DOHH2 (cell line): ENCODE data around the gene DCST1.

Source experiments
- H3F3A ChIP-seq: fragments of 200-600 bp; sonication (generic), shearing (Covaris generic); 2 replicates; pipeline ENCODE4 v1.6.0; 2016; ENCODE audit warnings: antibody characterized with exemption, mild to moderate bottlenecking; ENCODE audit not compliant: control insufficient read depth, insufficient read depth
- H3K27ac ChIP-seq: fragments of 200-600 bp; sonication (generic); 2 replicates; pipeline ENCODE4 v1.5.1; 2014; ENCODE audit warnings: low read depth, mild to moderate bottlenecking, low read length, moderate library complexity
- H3K27me3 ChIP-seq: fragments of 200-600 bp; sonication (generic); 2 replicates; pipeline ENCODE4 v1.6.1; 2014; ENCODE audit warnings: mild to moderate bottlenecking, low read length, mixed read lengths; ENCODE audit not compliant: control insufficient read depth
- H3K36me3 ChIP-seq: fragments of 200-600 bp; sonication (generic); 2 replicates; pipeline ENCODE4 v1.6.1; 2014; ENCODE audit warnings: mild to moderate bottlenecking, low read length, moderate library complexity, mixed read lengths; ENCODE audit not compliant: control insufficient read depth
- H3K4me1 ChIP-seq: fragments of 200-600 bp; sonication (generic); 2 replicates; pipeline ENCODE4 v1.6.1; 2014; ENCODE audit warnings: mild to moderate bottlenecking, low read length, mixed read lengths; ENCODE audit not compliant: control insufficient read depth
- H3K4me2 ChIP-seq: fragments of 200-600 bp; sonication (generic); 2 replicates; pipeline ENCODE4 v1.6.0; 2014; ENCODE audit warnings: mild to moderate bottlenecking, low read length, moderate library complexity
- H3K4me3 ChIP-seq: fragments of 200-600 bp; sonication (generic); 2 replicates; pipeline ENCODE4 v1.5.1; 2014; ENCODE audit warnings: mild to moderate bottlenecking, low read length, mixed read lengths
- H3K79me2 ChIP-seq: fragments of 200-600 bp; sonication (generic); 2 replicates; pipeline ENCODE4 v1.6.1; 2014; ENCODE audit warnings: mild to moderate bottlenecking, low read length, mixed read lengths; ENCODE audit not compliant: control insufficient read depth
- H3K9me2 ChIP-seq: fragments of 200-600 bp; sonication (generic); replicated peaks from 2 replicates; pipeline ENCODE4 v1.6.1; 2014; ENCODE audit warnings: mild to moderate bottlenecking, low read length, mixed read lengths; ENCODE audit not compliant: control insufficient read depth
- H3K9me3 ChIP-seq: fragments of 200-600 bp; sonication (generic); 2 replicates; pipeline ENCODE4 v1.6.1; 2014; ENCODE audit warnings: antibody characterized with exemption, low read length, mixed read lengths; ENCODE audit not compliant: control insufficient read depth, insufficient read depth
- H4K20me1 ChIP-seq: fragments of 200-600 bp; sonication (generic); 2 replicates; pipeline ENCODE4 v1.6.0; 2014; ENCODE audit warnings: low read depth, mild to moderate bottlenecking, antibody characterized with exemption, low read length, moderate library complexity; ENCODE audit not compliant: control insufficient read depth, insufficient read depth
- CTCF ChIP-seq: fragments of 200-600 bp; sonication (generic); IDR thresholded peaks from one replicate; pipeline ENCODE4 v1.5.1; 2014; ENCODE audit warnings: antibody characterized with exemption, mild to moderate bottlenecking, low read depth, low read length; ENCODE audit not compliant: poor library complexity, severe bottlenecking
- EZH2phosphoT487 ChIP-seq: fragments of 200-600 bp; sonication (generic); IDR thresholded peaks from 2 replicates; pipeline ENCODE4 v1.6.1; 2017; ENCODE audit warnings: borderline replicate concordance, mild to moderate bottlenecking, antibody characterized with exemption, low read length, moderate library complexity, mixed read lengths

DCST1 gene

GRCh38 chr1:155004352-155005075 is 29.1 kb upstream of the DCST1 start:
- peaks cover 31% of the 10 kb centered on the region for H3F3A ChIP-seq
- H3K4me2 ChIP-seq: peak overlapping the region; percentile 93
- peak overlapping the region; percentile 68 for H3K27ac ChIP-seq
- peaks cover 75% of the 10 kb centered on the region for H3K4me1 ChIP-seq
- H3K27me3 ChIP-seq: no peaks in the 10 kb centered on the region
- H3K9me3 ChIP-seq: no peaks in the 10 kb centered on the region
- peak overlapping the region; percentile 93 for H3K4me3 ChIP-seq
- TF ChIP-seq CTCF: peak; percentile 10
- TF ChIP-seq EZH2phosphoT487: no peak
- no peaks in the 10 kb centered on the region for H4K20me1 ChIP-seq
- H3K79me2 ChIP-seq: peaks cover 28% of the 10 kb centered on the region
- H3K9me2 ChIP-seq: no peaks in the 10 kb centered on the region
- no peaks in the 10 kb centered on the region for H3K36me3 ChIP-seq

- no peaks in the 10 kb centered on the region for H3K9me2 ChIP-seq
- peaks cover 75% of the 10 kb centered on the region for H3K4me1 ChIP-seq
- TF ChIP-seq CTCF (no peak), EZH2phosphoT487 (no peak)
- H4K20me1 ChIP-seq: no peaks in the 10 kb centered on the region
- peak overlapping the region; percentile 93 for H3K4me3 ChIP-seq
- H3K36me3 ChIP-seq: no peaks in the 10 kb centered on the region
- H3F3A ChIP-seq: peaks cover 23% of the 10 kb centered on the region
- H3K79me2 ChIP-seq: peaks cover 28% of the 10 kb centered on the region
- peak overlapping the region; percentile 68 for H3K27ac ChIP-seq
- no peaks in the 10 kb centered on the region for H3K27me3 ChIP-seq
- peak overlapping the region; percentile 93 for H3K4me2 ChIP-seq
- H3K9me3 ChIP-seq: no peaks in the 10 kb centered on the region
Measured at GRCh38 chr1:155005076-155006011, 28.3 kb upstream of the DCST1 start.

- Histone ChIP-seq H3F3A (peaks cover 20% of the 10 kb centered on the region; the same call in 1 of the 2 replicates), H3K36me3 (no peaks in the 10 kb centered on the region), H3K9me3 (no peaks in the 10 kb centered on the region), H3K4me1 (peaks cover 75% of the 10 kb centered on the region), H3K27ac (peak overlapping the region; percentile 68), H3K27me3 (no peaks in the 10 kb centered on the region), H3K79me2 (peaks cover 28% of the 10 kb centered on the region), H4K20me1 (no peaks in the 10 kb centered on the region), H3K4me3 (peak overlapping the region; percentile 93), H3K9me2 (no peaks in the 10 kb centered on the region), H3K4me2 (peak overlapping the region; percentile 93)
- TF ChIP-seq EZH2phosphoT487: no peak
- TF ChIP-seq CTCF: no peak
Measured at GRCh38 chr1:155006601-155007101, 27.0 kb upstream of the DCST1 start.
